ENCODE results near the gene THBS2.

GRCh38 chr6:169263374-169263773 lies 9.7 kb upstream of the THBS2 start:
- TF ChIP-seq GATA2 (IDR thresholded peaks at IDR 0.05; ENCODE audit: low read depth, low read length) (no peak), GATA3 (IDR thresholded peaks at IDR 0.05; ENCODE audit: low read depth, low read length) (no peak)

Data from SH-SY5Y (cell line).